Smooth muscle cell (in vitro differentiated cells): ENCODE results near the gene GPC2. TPM values are rescaled to one million over a fixed set of nuclear protein-coding genes. Genes with fewer than 3 reads are reported as not detected.
A peak's percentile ranks its signal among the peaks of the same experiment; 100 is the strongest.

Experiments used
- DNase-seq: peaks from one replicate; lab custom pipeline; 2025; ENCODE audit not compliant: unreplicated experiment; lab: John Stamatoyannopoulos, UW
- H2AFZ ChIP-seq: fragments of 200-600 bp; sonication (generic); 2 replicates; pipeline ENCODE4 v1.6.0; 2016; ENCODE audit warnings: antibody characterized with exemption, low read depth, mild to moderate bottlenecking
- H3F3A ChIP-seq: fragments of 200-600 bp; sonication (generic); 2 replicates; pipeline ENCODE4 v1.6.0; 2017; ENCODE audit warnings: antibody characterized with exemption, low read depth
- H3K27ac ChIP-seq: fragments of 200-600 bp; sonication (generic); 2 replicates; pipeline ENCODE4 v1.5.1; 2016; ENCODE audit warnings: low read depth, mild to moderate bottlenecking
- H3K27me3 ChIP-seq: fragments of 200-600 bp; sonication (generic); 2 replicates; pipeline ENCODE4 v1.6.1; 2016; ENCODE audit warnings: low read depth, mild to moderate bottlenecking
- H3K36me3 ChIP-seq: fragments of 200-600 bp; sonication (generic); 2 replicates; pipeline ENCODE4 v1.5.1; 2016; ENCODE audit warnings: low read depth
- H3K4me1 ChIP-seq: fragments of 200-600 bp; sonication (generic); 2 replicates; pipeline ENCODE4 v1.5.1; 2016; ENCODE audit warnings: low read depth
- H3K4me2 ChIP-seq: fragments of 200-600 bp; sonication (generic); 2 replicates; pipeline ENCODE4 v1.6.0; 2016; ENCODE audit warnings: mild to moderate bottlenecking
- H3K4me3 ChIP-seq: fragments of 200-600 bp; sonication (generic); 2 replicates; pipeline ENCODE4 v1.5.1; 2016; ENCODE audit warnings: mild to moderate bottlenecking
- H3K79me2 ChIP-seq: fragments of 200-600 bp; sonication (generic); 2 replicates; pipeline ENCODE4 v1.6.0; 2016; ENCODE audit warnings: low read depth, mild to moderate bottlenecking
- H3K9ac ChIP-seq: fragments of 200-600 bp; sonication (generic); 2 replicates; pipeline ENCODE4 v1.6.0; 2016; ENCODE audit warnings: low read depth
- H3K9me3 ChIP-seq: fragments of 200-600 bp; sonication (generic); replicated peaks from 2 replicates; pipeline ENCODE4 v1.5.1; 2016; ENCODE audit warnings: low read depth
- H4K20me1 ChIP-seq: fragments of 200-600 bp; sonication (generic); 2 replicates; pipeline ENCODE4 v1.6.0; 2016; ENCODE audit warnings: low read depth
- WGBS: methylation state at CpG from one replicate; pipeline ENCODE4 v1.1.7; 2016; ENCODE audit warnings: low lambda C conversion rate; 5-methylcytosine and 5-hydroxymethylcytosine counted together
- polyA plus RNA-seq: library from polyadenylated mRNA; unstranded; fragments of >200 nt; fragmentation: Nextera tagmentation; extraction: Ambion mirVana; gene quantifications from 2 replicates; pipeline ENCODE4 v1.2.1, GENCODE V29; 2016
- total RNA-seq: library from RNA; depleted of rRNA; stranded (reverse); fragments of >200 nt; gene quantifications from 2 replicates; pipeline ENCODE4 v1.2.3, GENCODE V29; 2014
- TF ChIP-seq, protein P1 (sequence below): fragments of 200-600 bp; sonication (generic); IDR thresholded peaks from 2 replicates; pipeline ENCODE4 v1.5.1; 2017; ENCODE audit warnings: borderline replicate concordance, mild to moderate bottlenecking, antibody characterized with exemption; ENCODE audit not compliant: insufficient read depth, poor library complexity, severe bottlenecking

GPC2 gene
- total and polyA plus RNA-seq, 2 experiments from 2014 or later, result 3.2 to 7.1 TPM

DNA sequence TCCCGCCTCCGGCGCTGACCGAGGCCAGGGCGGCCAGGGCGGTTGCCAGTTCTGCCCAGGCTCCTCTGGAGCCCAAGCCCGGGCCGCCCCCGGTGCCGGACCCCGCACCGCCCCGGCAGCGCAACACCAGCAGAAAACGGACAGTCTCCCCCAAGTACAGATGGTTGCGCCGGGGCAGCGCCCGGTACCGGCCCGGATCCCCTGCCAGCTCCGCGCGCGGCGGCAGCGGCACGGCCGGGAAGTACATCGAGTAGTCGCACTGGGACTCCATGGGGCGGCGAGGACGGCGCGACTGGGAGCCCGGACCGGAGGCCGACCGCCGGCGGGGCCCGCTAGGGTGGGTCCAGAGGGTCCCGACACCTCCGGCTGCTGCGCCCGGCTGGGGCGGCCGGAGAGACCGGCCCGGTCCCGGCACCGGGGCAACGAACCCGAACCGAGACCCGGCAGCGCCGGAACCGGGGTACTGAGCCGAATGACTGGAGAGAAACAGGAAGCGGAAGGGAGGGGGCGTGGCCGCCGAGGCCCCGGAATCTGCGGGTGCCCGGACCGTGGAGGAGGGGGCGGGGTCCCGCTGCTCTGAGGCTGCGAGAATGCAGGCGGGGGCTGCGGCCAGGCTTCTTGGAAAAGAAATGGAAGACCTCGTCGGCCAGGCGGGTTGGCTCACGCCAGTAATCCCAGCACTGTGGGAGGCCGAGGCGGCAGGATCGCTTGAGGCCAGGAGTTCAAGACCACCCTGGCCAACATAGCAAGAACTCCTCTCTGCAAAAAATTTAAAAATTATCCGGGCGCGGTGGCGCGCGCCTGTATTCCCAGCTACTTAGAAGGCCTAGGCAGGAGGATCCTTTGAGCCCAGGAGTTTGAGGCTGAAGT is 18.7 kb downstream of the GPC2 start, which contains the start of gene TRAPPC14:
Gene TRAPPC14 (minus strand): TSS at position 495 of the 870 bp plus-strand sequence. CDS start 224 bp downstream, at position 271.
- Histone ChIP-seq H3K9ac (peak within 1 kb of the TSS; percentile 86), H3K9me3 (no peaks in the 10 kb centered on the region), H4K20me1 (peaks cover 27% of the 10 kb centered on the region), H3K4me2 (peak within 1 kb of the TSS; percentile 99), H3K36me3 (no peaks in the 10 kb centered on the region), H3F3A (peaks cover 10% of the 10 kb centered on the region), H3K4me1 (peaks cover 9% of the 10 kb centered on the region), H2AFZ (peak within 1 kb of the TSS; percentile 83), H3K27me3 (no peaks in the 10 kb centered on the region), H3K4me3 (peak within 1 kb of the TSS; percentile 100), H3K27ac (peak within 1 kb of the TSS; percentile 50), H3K79me2 (no peaks in the 10 kb centered on the region)
- 11% methylated on average over 31 of the region's 87 CpGs for WGBS
- peak; percentile 82 for DNase-seq
- TF ChIP-seq, protein P1, sequence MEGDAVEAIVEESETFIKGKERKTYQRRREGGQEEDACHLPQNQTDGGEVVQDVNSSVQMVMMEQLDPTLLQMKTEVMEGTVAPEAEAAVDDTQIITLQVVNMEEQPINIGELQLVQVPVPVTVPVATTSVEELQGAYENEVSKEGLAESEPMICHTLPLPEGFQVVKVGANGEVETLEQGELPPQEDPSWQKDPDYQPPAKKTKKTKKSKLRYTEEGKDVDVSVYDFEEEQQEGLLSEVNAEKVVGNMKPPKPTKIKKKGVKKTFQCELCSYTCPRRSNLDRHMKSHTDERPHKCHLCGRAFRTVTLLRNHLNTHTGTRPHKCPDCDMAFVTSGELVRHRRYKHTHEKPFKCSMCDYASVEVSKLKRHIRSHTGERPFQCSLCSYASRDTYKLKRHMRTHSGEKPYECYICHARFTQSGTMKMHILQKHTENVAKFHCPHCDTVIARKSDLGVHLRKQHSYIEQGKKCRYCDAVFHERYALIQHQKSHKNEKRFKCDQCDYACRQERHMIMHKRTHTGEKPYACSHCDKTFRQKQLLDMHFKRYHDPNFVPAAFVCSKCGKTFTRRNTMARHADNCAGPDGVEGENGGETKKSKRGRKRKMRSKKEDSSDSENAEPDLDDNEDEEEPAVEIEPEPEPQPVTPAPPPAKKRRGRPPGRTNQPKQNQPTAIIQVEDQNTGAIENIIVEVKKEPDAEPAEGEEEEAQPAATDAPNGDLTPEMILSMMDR, result no peak

DNA sequence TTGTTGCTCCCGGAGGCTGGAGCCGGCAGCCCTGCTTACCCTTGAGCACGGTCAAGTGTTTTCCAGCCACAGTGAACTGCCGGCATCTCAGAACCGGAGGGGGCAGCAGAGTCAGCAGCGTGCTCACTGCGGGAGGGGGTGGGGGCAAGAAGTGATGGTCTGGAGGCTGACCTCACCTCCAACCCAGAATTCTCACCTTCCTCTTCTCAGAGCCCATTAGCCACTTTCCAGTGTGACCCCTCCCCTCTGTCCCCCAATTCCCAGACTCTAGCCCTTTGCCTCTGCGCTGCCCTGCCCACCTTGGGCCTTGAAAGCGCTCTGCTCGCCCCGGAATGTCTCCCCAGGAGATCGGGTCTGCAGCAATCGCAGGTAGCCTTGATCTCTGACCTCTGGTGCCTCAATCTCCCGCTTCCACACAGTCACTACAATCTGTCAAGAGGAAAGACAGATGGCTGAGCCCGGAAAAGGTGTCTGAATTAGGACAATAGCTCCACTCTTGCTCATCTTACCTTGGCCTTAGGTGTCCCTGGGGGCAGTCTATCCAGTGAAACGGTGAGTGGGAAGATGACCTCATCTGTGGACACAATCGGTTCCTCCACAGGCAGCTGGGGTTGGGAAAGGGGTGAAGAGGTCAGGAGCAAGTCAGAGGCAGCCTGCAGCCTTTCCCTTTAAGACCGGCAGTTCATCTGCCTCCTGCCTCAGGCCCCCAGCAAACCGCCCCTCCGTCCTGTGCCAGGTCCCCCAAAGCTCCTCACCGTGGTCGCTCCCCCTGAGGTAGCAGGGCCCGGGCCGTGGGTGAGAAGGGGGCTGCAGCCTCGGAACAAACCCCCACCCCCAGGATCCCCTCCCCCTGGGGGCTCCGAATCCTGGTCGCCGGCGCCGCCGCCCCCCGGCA is 19.6 kb downstream of the GPC2 start:
- peaks cover 9% of the 10 kb centered on the region for H3K4me1 ChIP-seq
- peak overlapping the region; percentile 100 for H3K4me3 ChIP-seq
- TF ChIP-seq, protein P1, result no peak
- H3K36me3 ChIP-seq, result no peaks in the 10 kb centered on the region
- H3F3A ChIP-seq, result peaks cover 10% of the 10 kb centered on the region
- no peaks in the 10 kb centered on the region for H3K27me3 ChIP-seq
- WGBS, result 30% methylated on average over 19 of the region's 32 CpGs
- H3K9ac ChIP-seq, result peak overlapping the region; percentile 86
- H4K20me1 ChIP-seq, result peaks cover 27% of the 10 kb centered on the region
- peak overlapping the region; percentile 99 for H3K4me2 ChIP-seq
- no peaks in the 10 kb centered on the region for H3K9me3 ChIP-seq
- no peak overlapping the region for H2AFZ ChIP-seq
- DNase-seq, result no peak
- H3K79me2 ChIP-seq, result no peaks in the 10 kb centered on the region
- peak overlapping the region; percentile 50 for H3K27ac ChIP-seq

DNA sequence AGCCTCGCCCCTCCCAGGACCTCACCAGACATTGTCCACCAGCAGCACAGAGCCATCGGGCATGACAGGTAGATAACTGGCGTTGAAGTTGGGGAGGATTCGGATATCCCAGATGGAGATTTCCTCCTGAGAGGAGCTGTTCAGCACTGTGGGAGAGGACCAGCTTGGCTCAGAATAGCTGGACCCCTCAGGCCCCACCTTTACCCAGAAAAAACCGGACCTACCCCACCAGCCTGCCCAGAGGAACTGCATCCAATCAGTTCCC is 20.2 kb downstream of the GPC2 start:
- Histone ChIP-seq H3K79me2 (no peaks in the 10 kb centered on the region), H4K20me1 (peaks cover 27% of the 10 kb centered on the region), H3K4me3 (peak overlapping the region; percentile 100), H3K36me3 (no peaks in the 10 kb centered on the region), H3K4me1 (peaks cover 9% of the 10 kb centered on the region), H3K27ac (no peak overlapping the region), H3K27me3 (no peaks in the 10 kb centered on the region), H3K9me3 (no peaks in the 10 kb centered on the region), H3K4me2 (peak overlapping the region; percentile 99), H3K9ac (no peak overlapping the region), H2AFZ (no peak overlapping the region), H3F3A (peaks cover 10% of the 10 kb centered on the region)
- WGBS, result 90% methylated on average over 5 of the region's 5 CpGs
- DNase-seq, result no peak
- TF ChIP-seq, protein P1, result no peak
